CD4-positive, alpha-beta T cell treated with Interleukin-1 beta for 1 hour (primary cell): ENCODE results near the gene TMEM51.

ENCODE experiments used
- DNase-seq, 2 donors: peaks; one replicate each; pipeline ENCODE4 v3.0.0-alpha.2; 2020 to 2022

The TMEM51 gene, protein sequence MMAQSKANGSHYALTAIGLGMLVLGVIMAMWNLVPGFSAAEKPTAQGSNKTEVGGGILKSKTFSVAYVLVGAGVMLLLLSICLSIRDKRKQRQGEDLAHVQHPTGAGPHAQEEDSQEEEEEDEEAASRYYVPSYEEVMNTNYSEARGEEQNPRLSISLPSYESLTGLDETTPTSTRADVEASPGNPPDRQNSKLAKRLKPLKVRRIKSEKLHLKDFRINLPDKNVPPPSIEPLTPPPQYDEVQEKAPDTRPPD

DNA sequence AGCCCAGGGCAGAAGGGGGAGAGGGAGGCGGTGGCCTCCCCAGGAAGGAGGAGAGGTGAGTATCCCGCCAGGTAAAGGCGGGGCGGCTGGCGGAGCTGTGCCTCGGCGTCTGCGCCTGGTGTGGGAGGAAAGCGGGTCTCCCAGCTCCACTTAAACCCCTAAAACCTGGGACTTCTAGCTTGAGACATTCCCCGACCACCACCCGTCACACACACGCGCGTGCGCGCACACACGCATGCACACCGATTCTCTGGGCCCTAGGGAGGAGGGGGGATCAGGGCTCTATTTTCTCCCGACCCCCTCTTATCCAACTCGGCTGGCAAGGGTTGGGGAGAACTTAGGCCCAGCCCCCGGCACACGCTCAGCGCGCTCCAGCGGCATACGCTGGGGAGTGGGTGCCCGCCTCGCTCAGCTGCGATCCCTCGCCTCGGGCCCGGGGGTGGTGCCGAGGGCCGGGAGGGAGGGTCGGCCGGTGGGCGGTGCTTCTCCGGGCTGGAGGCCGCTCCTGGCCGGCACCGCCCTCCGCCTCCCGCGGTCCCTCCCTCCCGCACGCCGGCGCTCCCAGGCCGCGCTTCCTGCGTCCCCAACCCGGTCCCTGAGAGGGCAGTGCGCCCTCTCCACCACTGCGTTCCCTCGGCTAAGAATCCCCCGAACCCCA lies at the start of gene TMEM51:
TSS of gene TMEM51 (plus strand) at position 564 of the 658 bp plus-strand sequence. CDS start 61,341 bp downstream, outside the sequence.
- no peak for DNase-seq

DNA sequence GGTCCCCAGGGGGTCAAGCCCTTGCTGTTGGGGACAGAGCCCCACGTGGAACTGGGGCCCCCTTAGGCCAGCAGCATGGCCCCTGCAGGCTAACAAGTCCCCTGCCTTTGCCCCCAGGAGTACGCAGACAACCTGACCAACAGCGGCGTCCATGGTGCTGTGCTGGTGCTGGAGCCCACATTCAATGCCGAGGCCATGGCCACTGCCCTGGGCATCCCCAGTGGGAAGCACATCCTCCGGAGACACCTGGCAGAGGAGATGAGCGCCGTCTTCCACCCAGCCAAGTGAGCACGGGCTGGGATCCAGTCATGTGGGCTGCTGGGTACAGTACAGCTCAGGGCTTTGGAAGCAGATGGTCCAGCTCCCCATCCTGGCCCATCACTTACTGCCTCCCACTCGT lies 49.6 kb upstream of the TMEM51 start:
- DNase-seq = no peak

DNA sequence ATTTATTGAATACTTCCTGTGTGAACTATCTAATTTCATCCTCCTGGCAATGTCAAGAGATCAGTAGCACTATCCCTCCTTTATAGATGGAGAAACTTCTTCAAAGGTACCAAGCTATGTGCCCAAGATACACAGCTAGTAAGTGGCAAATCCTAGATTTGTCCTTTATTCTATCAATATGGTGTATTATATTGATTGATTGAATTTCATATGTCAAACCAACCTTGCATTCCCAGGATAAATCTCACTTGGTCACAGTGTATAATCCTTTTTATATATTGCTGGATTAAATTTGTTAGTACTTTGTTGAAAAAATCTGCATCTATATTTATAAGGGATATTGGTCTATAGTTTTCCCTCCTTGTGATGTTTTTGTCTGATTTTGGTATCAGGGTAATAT lies 48.8 kb upstream of the TMEM51 start:
- no peak for DNase-seq

DNA sequence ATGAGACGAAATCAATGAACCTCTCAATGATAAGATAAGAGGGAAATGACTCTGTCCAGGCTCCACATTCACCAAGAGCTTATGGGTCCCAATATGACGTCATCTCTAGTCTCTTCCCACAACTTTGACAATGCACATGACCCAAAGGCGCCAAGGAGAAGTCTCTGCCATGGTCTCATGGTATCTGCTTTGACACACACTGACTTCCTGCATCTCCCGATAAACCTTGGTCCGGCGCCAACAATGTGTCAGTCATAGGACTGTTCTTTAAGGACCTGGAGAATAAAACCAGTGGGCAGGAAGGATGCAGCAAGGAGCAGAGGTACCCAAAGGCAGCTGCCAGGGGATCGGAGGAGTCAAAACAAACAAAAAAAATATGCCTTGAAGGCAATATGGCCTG lies 46.9 kb upstream of the TMEM51 start:
- DNase-seq = no peak

DNA sequence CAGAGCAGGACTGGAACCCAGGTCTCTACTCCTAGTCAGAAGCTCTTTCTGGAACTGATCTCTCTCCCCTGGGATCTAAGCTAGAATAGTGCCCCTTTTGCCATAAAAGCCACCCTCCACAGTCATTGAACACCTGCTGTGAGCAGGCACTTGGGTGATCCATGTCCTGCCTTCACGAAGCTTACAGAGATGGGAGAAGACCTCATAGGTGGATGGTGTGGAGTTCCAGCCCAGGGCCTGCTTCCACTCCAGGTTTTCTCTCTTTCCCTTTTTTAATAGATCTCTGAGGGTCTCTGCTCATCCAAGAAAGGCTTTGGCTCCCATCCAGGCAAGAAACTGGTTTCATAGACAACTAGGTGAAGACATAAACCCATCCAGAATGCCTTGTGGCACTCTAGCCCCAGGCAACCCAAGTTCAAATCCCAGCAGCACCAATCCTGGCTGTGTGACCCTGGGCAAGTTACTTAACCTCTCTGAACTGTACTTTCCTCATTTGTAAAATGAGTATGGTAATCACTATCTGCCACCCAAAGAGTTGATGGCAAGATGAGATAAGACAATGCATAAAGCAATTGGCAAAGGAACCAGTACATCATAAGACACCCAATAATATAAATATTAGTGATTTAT lies 46.4 kb upstream of the TMEM51 start:
- DNase-seq = no peak

DNA sequence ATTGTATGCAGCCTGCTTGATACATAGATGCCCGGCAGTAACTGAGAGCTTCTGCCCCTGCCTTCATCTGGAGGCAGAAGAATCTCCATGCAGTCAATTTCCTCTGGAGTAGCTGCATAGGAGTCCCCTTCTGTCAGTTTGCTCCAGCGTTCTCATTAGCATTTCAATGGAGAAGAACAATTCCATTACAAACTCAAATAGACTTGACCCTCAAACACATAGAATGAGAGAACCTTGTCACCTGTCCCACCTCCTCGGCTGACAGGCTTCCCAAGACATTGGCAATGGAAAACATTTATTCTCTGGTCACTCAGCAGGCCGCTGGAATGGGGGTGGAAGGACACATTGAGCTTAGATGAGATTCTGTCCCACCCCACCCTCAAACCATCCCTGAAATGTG lies 45.6 kb upstream of the TMEM51 start:
- DNase-seq = no peak

DNA sequence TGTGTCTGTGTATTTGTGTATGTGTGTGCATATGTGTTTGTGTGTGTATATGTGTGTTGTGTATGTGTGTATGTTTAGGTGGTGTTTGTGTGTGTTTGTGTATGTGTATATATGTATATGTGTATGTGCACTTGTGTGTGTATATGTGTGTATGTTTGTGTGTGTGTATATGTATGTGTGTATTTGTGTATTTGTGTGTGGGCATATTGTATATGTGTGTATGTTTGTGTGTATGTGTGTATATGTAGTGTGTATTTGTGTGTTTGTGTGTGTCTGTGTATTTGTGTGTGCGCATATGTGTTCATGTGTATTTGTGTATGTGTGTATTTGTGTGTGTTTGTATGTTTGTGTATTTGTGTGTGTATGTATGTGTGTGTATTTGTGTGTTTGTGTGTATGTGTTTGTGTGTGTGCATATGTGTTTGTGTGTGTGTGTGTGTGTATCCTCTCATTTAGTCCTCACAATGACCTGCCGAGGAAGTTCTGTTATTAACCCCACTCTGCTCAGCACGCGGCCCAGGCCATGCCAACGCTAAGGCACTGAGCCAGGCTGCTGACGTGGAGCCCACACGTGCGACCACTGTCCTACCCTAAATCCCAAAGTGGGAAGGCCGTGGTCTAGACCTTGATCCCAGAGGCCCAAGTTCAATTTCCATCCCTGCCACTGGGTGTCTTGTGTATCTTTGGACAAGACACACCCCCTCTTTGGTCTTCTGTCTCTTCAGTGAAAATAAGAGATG lies 43.2 kb upstream of the TMEM51 start:
- no peak for DNase-seq

DNA sequence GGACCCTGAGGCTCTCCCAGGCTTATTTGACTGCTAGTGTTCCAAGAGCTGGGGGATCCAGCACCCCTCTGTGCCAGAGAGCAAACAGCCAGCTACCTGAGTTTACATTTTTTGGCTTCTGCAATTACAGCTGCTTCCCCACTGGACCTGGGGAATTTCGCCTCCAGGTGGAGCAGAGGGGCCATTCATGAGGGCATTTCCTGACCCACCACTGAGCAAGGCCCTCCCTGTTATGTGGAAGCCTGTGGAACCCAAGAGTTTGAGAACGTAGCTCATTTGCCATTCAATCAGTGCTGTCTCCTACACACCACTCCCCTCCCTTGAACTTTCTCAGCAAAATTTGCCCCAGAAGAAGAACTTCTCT lies 42.7 kb upstream of the TMEM51 start:
- DNase-seq = no peak

DNA sequence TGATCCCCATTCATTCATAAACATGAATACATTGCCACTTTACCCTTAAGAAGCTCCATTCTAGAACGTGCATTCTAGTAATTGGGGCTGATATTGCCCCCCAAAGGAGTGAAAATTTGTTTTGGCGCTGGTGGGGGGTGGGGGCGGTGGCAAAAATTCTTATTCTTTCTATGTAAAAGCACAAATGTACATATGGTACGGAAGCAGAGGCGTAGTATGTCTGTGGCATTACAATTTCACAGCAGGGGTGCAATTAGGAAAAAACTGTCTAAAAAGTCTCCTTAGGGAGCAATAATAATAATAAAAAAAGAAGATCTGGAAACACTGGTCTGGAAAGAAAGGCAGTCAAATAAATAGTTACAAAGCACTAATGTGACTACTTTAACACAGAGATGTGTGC lies 40.4 kb upstream of the TMEM51 start:
- no peak for DNase-seq

DNA sequence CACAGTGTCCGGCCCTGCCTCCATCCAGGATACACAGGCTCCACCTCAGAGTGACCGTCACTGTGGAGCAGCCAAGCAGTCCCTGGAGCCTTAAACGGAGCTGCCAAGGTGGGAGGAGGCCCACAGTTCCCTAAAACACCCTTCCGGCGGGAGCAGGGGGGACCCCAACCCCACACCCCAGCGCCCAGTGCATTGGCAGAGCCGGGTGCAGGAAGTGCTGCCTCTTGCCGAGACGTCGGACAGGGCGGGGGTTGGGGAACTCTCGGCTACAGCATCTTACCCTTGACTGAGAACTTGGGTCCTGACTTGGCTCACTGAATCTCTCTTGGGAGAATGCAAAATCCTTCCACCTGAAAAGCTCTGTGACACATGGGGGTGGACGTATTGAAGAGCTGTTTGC lies 38.7 kb upstream of the TMEM51 start:
- no peak for DNase-seq

DNA sequence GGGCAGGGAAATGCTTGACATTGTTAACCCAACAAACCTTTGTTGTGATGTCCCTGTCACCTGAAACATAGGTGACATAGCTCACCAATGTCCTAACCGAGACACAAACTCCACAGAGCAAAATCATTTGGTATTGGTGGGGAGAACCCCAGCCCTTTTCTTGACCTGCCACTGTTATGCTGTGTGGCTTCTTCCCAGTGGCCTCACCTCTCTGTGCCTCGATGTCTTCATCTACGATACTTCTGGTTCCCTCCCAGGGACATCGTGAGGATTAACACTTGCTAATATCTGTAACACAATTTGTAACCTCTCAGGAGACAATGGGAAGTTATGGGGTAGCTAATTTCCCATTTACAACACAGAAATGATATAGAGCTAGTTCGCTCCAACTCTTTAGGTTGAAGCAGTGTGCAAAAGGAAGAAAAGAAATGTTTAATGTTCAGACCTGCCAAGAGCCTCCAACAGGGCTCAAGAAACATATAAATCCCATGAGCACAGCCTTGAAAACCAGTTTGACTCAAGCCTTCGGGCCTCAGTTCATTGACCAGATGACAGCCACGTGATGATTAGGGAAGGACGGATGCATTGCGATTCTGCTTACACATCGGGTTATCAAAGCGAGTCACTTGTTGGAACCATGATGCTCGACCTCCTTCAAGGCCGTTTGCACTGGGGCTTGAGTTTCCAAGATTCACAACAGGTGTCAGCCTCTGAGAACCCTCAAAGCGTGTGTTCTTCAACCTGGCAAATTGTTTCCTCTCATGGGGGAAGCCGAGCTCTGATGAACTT lies 37.8 kb upstream of the TMEM51 start:
- DNase-seq = no peak

DNA sequence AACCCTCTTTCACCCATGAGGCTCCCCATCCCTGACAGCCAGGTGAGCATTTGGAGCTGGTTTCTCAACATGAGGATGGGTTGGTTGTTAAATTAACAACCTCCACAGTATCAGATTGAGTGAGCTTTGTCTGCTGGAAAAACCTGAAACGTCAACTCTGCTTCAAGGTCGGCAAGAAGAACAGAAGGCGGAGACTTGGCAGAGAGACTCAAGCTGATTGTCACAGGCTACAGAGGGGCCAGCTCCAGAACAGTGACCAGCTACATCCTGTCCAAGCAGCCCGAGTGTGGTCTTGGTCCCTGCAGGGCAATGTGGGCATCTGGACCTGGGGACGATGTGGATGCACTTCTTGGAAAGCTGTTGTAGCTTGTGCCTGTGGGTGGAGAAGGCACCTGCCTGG lies 36.6 kb upstream of the TMEM51 start:
- no peak for DNase-seq

DNA sequence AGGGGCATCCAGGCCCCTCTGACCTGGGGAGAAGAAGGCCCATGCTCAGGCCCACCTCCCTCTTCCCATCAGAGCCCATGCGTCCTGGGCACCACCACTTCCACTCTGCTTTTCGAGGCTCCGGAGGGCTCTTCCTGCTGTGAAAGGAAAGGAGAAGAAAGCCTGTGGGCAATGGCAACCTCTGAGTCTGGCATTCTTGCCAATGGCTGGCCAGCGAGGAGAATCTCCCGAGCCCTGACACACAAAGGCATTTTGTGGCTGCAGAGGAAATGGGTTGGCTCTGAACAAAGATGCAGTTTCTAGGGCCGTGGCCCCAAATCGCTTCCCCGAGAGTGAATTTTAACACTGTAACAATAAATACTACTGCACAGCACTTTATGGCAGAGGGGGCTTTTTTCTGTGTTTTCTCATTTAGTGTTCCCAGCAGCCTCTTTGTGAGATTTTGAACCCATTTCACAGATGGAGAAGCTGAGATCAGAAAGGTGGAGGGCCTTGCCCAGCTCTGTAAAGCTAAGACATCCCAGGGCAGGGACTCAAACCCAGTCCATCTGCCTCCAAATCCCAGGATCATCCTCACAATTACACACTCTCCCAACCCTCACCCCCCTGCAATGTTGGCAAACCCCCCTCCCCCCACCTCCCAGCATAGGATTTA lies 35.7 kb upstream of the TMEM51 start:
- DNase-seq = no peak

DNA sequence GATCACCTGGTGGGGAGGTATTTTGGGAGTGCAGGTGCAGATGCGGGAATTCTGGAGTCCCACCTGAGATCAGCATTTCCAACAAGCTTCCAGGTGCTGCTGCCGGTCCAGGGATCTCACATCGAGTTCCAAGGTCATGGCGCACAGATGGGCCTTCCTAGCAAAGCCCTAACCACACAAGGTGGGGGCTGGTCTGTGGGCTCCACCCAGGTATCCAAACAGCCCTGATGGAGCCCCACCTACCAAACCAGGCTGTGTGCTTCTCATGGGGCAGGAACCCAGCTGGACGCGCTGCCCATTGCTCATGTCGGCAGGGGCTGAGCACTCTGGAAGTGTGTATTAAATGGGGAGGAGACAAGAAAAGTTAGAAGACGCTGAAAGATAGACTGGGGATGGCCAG lies 35.0 kb upstream of the TMEM51 start:
- DNase-seq = no peak

DNA sequence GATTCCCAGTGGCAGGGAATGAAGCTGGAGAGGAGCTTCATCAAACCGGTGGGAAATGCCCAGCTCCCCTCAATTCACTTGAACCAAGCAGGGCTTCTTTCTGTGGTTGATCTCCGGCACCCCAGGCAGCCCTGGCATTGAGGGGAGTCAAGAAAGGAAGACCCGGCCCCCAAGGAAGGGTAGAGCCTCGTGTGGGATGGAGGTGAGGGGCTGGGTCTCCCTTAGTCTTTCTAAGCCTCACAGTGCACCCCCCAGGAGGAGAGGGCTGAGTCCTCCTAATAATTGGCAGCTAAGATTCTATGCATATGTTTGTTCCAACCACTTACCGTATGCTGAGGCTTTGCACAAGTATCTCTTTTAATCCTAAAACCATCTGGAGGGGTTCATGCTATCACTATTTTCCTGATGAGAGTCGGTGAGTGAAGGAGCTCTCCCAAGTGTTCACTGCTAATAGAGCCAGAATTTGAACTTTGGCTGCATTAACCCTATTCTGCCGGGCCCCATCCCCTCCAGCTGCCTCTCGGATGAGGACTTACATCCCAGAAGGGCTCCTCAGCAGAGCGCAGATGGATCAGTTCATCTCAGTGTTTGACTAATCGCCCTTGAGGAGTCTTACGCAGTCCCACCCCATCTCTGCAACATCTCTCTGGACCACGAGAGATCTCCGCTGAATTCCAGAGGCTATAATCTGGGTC lies 33.1 kb upstream of the TMEM51 start:
- DNase-seq = no peak

DNA sequence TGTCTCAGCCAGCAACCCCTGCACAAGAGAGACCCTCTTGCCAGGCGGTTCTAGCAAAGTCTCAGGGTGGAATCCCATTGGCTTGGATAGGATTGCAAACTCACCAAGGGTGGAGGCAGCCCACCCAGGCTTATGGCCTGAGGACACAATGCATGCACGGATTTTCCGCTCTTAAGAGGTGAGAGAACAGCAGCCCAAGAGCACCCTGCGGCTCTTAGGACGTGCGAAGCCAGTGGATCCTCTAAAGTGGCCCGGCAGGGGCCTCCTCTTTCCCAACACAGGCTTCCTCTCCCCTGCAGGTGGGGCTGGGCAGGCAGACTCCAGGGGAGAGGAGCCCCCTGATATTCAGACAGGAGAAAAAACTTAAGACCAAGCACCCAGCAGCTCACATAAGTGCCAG lies 31.2 kb upstream of the TMEM51 start:
- DNase-seq = no peak

DNA sequence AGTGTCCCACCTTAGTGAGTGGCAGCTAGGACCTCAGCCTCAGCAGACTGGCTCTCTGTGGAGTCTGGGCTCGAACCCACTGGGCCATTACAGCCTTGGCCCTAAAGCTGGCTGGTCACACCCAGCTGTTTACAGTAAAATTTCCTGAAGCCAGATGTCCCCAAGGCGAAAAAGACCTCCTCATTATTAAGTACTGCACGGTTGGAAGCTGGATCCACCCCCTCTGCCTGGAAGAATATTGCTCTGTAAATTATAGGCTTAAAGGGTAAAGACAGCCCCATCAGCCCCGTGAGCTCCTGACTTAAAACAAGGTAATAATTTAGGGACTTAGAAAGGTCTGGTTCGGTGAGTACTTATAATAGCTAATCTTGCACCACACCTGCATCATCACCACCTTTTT lies 30.3 kb upstream of the TMEM51 start:
- DNase-seq = no peak

DNA sequence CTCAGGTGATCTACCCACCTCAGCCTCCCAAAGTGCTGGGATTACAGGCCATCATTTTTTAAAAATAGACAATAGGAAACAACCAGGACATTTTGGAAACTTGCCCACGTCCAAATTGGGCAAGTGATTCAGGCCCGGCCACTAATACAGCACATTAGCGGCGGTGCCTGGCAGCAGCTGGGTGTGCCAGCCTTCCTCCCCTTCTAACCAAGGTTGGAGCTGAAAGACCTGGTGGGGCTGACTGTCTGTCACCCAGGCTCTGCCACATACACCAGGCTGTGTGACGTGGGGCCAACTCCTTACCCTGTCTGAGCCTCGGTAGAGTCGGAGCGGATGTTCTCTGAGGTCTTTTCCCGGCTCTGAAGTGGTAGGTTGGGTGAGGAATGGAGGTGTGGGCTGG lies 29.6 kb upstream of the TMEM51 start:
- DNase-seq = no peak

DNA sequence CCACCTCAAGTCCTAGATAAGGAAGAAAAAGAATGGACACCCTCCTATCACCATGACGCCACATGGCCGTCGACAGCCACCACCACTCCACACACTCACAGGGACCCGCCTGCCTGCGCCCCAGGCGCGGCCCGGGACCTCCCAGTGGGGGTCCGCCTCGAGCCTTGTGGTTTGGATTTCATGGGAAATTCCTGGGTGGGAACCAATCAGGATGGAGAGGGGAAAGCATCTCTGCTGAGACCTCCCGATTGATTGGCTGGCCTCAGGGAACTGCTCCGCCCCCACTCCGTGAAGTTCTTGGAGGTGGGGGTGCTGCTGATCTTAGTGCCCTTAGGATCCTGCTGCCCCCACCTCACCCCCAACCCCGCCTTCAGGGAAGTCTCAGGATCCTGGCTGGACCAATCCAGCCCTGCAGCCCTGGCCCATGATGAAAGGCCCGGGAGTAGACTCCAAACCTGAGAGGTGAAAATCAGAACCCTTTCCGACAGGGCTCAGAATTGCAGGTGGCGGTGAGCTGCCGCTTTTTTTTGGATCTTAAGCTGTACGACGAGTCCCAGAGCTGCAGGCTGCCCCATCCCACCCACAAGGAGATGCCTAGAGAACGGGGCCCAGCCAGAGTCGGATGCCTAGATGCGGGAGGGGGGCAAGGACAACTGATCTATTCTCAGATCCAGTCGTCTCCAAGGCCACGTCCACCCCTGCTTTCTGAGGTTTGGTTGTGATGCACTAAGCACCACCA lies 29.0 kb upstream of the TMEM51 start:
- no peak for DNase-seq

DNA sequence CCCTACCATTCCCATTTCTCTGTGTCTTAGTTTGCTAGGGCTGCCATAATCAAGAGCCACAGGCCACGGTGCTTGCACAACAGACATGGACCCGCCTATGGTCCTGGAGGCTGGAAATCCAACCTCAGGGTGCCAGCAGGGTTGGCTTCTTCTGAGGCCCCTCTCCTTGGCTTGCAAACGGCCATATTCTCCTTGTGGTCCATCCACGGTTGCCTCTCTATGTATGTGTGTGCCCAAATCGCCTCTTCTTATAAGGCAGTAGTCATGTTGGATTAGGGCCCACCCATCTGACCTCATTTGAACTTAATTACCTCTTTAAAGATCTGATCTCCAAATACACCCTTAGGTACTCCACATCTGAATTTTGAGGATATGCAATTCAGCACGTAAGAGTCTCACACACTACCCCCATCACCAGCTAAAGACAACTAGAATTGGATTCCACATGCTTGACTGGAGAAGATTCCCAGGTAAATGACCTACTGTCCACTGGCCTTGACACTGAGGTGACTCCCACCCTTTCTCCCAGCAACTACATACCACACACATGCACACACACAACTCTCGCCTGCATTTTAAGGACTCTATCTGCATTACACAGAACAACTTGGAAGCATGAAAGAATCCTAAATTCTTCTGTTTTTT lies 28.3 kb upstream of the TMEM51 start:
- DNase-seq = no peak

DNA sequence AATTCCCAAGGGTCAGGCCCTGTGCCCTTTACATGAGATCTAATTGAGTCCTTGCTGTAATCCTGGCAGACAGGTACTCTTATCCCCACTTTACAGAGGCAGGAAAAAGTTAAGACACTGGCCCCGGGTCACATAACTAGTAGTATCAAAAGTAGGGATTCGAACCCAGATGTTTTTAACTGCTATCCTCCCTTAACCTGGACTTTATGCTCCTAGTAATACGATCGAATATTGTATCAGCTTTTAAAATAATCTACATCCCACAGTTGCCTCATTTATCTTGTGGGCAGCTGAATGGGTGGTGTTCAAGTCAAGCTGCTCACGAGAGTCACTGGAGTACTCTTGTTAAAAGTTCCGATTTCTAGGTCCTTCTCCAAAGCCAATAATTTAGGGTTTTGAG lies 25.5 kb upstream of the TMEM51 start:
- DNase-seq = no peak
